Activated CD8-positive, alpha-beta memory T cell treated with anti-CD3 and anti-CD28 coated beads, Interleukin-2, amount 10 ng/mL, durations not matched to agents 7 days and 5 days (primary cell): ENCODE measurements around the gene PCSK2. TPM values are rescaled to one million over a fixed set of nuclear protein-coding genes. Genes with fewer than 3 reads are reported as not detected.

Source experiments
- ATAC-seq: fragments of 150-1000 bp; cut with Tn5 transposase; one replicate; pipeline ENCODE4 v1.10.0; 2021; ENCODE audit warnings: moderate library complexity
- CTCF ChIA-PET: fragments of 350-600 bp; sonication (Branson Sonifier 250); formaldehyde crosslinking; loops from one replicate; lab custom pipeline; 2021; ENCODE audit warnings: antibody characterized with exemption; lab: Charles Lee
- DNase-seq: peaks from one replicate; pipeline ENCODE4 v3.0.0-alpha.2; 2020
- H3K27ac Mint-ChIP-seq: one replicate; pipeline ENCODE4 v1.8.0; 2021; ENCODE audit warnings: mild to moderate bottlenecking, mixed read lengths
- H3K27me3 Mint-ChIP-seq: one replicate; pipeline ENCODE4 v1.8.0; 2021; ENCODE audit warnings: mixed read lengths
- H3K36me3 Mint-ChIP-seq: one replicate; pipeline ENCODE4 v1.8.0; 2021; ENCODE audit warnings: mild to moderate bottlenecking, mixed read lengths
- H3K4me1 Mint-ChIP-seq: one replicate; pipeline ENCODE4 v1.8.0; 2021; ENCODE audit warnings: mixed read lengths
- H3K4me3 Mint-ChIP-seq: one replicate; pipeline ENCODE4 v1.8.0; 2021; ENCODE audit warnings: mild to moderate bottlenecking, moderate library complexity, mixed read lengths
- H3K9me3 Mint-ChIP-seq: one replicate; pipeline ENCODE4 v1.8.0; 2022; ENCODE audit warnings: low read depth, mixed read lengths
- total RNA-seq, 2 experiments: library from RNA; stranded (reverse); gene quantifications; one replicate each; pipeline ENCODE4 v1.2.3, GENCODE V29; 2021

The PCSK2 gene
- total RNA-seq, 2 experiments from 2014 or later, result not detected

DNA sequence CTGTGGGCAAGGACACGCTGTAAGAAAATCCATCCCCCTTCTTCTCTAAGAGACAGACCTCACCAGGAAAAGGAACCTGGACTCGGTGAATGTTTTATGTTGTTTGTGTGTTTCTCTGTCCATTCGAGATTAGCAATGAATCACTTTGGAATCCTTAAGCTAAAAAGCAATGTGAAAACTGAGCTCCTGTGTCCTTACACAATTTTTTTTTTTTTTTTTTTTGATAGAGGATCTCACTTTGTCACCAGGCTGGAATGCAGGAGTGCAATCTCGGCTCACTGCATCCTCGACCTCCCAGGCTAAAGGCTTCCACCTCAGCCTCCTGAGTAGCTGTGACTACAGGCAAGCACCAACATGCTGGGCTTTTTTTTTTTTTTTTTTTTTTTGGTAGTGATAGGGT, 272.2 kb downstream of the PCSK2 start:
- ATAC-seq (no peak), DNase-seq (no peak)
- H3K9me3 Mint-ChIP-seq, result no peaks in the 10 kb centered on the region
- no peak overlapping the region for H3K27ac Mint-ChIP-seq
- no peaks in the 10 kb centered on the region for H3K36me3 Mint-ChIP-seq
- CTCF ChIA-PET, result interaction anchor here (0.6 to 1.2 kb wide), 2 partner anchors 9 to 441 kb away, joined by 3 read pairs; no protein-coding TSS in a partner anchor
- H3K4me1 Mint-ChIP-seq, result peaks cover 15% of the 10 kb centered on the region
- H3K27me3 Mint-ChIP-seq, result peaks cover 3% of the 10 kb centered on the region
- no peak overlapping the region for H3K4me3 Mint-ChIP-seq

DNA sequence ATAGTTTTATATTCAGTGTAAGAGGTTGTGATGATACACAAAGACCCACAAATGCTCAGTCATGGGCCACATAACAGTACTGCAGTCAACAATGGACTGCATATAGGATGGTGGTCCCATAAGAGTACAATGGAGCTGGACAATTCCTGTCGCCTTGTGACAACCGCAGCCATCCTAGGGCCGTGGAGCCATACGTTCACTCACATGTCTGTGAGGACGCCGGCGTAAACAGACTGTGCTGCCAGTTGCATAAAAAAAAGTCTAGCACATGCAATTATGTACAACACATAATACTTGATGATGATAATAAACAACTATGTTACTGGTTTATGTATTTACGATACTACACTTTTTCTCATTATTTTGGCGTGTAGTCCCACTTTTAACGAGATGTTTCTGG, 273.4 kb downstream of the PCSK2 start:
- no peaks in the 10 kb centered on the region for H3K9me3 Mint-ChIP-seq
- no peak overlapping the region for H3K27ac Mint-ChIP-seq
- ATAC-seq (no peak), DNase-seq (peak; percentile 22)
- H3K4me3 Mint-ChIP-seq, result no peak overlapping the region
- no peaks in the 10 kb centered on the region for H3K36me3 Mint-ChIP-seq
- peaks cover 3% of the 10 kb centered on the region for H3K27me3 Mint-ChIP-seq
- CTCF ChIA-PET, result interaction anchor here (1.4 kb wide), 1 partner anchor 36 kb away, joined by 3 read pairs; no protein-coding TSS in a partner anchor
- H3K4me1 Mint-ChIP-seq, result peaks cover 27% of the 10 kb centered on the region

GRCh38 chr20:17500826-17501225, 274.0 kb downstream of the PCSK2 start:
- Mint-ChIP-seq H3K4me1 (peaks cover 32% of the 10 kb centered on the region), H3K27ac (no peak overlapping the region), H3K27me3 (peaks cover 3% of the 10 kb centered on the region), H3K36me3 (no peaks in the 10 kb centered on the region), H3K4me3 (no peak overlapping the region), H3K9me3 (no peaks in the 10 kb centered on the region)
- ATAC-seq (no peak), DNase-seq (peak; percentile 36)
- CTCF ChIA-PET, result interaction anchor here (1.4 kb wide), 1 partner anchor 36 kb away, joined by 3 read pairs; no protein-coding TSS in a partner anchor

- Mint-ChIP-seq H3K9me3 (no peaks in the 10 kb centered on the region), H3K4me1 (peaks cover 40% of the 10 kb centered on the region), H3K27ac (no peak overlapping the region), H3K36me3 (no peaks in the 10 kb centered on the region), H3K27me3 (no peaks in the 10 kb centered on the region), H3K4me3 (no peak overlapping the region)
- no peak for ATAC-seq
- DNase-seq, result peak; percentile 15
- CTCF ChIA-PET, result no interaction called here
Observed at GRCh38 chr20:17501701-17502100, 274.9 kb downstream of the PCSK2 start.

GRCh38 chr20:17502105-17502504, 275.3 kb downstream of the PCSK2 start:
- ATAC-seq (no peak), DNase-seq (peak; percentile 28)
- H3K27me3 Mint-ChIP-seq, result no peaks in the 10 kb centered on the region
- CTCF ChIA-PET, result no interaction called here
- no peaks in the 10 kb centered on the region for H3K36me3 Mint-ChIP-seq
- H3K27ac Mint-ChIP-seq, result no peak overlapping the region
- no peak overlapping the region for H3K4me3 Mint-ChIP-seq
- peaks cover 44% of the 10 kb centered on the region for H3K4me1 Mint-ChIP-seq
- H3K9me3 Mint-ChIP-seq, result no peaks in the 10 kb centered on the region

GRCh38 chr20:17503301-17504065, 276.6 kb downstream of the PCSK2 start:
- Mint-ChIP-seq H3K4me3 (peak overlapping the region; percentile 28), H3K36me3 (peaks cover 5% of the 10 kb centered on the region), H3K9me3 (no peaks in the 10 kb centered on the region), H3K27me3 (peaks cover 2% of the 10 kb centered on the region), H3K27ac (peak overlapping the region; percentile 96), H3K4me1 (peaks cover 58% of the 10 kb centered on the region)
- DNase-seq (no peak), ATAC-seq (no peak)
- CTCF ChIA-PET, result interaction anchor here (0.9 to 3.5 kb wide), 21 partner anchors 10 to 496 kb away, joined by 3 to 37 read pairs (median 9); partner anchors contain the start of genes BFSP1, DSTN, MGME1 and RRBP1

DNA sequence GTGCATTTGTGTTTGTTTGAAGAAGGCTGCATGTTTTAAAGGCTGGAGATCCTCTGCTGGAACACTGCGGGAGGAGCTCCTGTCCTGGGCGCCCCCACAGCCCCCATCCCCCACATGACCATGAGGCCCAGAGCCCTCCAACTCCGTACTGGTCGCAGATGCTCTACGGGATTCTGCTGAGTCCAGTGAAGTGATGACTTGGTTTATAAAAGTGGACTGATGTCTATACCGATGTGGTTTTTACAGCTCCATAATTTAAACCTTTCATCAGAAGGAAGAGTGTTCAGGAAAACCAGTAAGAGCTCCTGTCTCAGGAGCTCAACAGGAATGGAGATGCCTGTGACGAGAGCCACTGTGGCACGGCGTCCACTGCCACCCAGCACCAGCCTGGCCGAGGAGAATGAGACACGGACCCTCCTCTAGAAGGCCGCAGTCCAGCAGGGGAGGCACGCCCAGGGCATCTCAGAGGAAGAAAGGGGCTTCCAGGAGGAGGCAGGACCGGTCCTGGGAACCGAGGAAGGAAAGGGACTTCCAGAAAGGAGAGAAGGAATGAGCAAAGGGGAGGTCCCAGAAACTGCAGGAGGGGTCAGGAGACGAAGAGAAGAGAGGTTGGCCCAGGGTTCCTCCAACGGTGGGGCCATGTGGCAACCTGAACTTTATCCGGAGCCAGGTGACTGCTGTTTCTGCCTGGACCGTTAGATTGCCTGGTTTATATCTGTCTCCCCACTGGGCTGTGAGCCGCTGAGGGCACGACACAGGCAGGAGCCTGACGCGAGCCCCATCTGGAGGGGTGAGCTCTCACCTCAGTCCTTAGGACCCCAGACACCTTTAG, 277.4 kb downstream of the PCSK2 start:
- H3K4me1 Mint-ChIP-seq, result peaks cover 58% of the 10 kb centered on the region
- DNase-seq (peak; percentile 55), ATAC-seq (peak; percentile 15)
- H3K27me3 Mint-ChIP-seq, result peaks cover 2% of the 10 kb centered on the region
- H3K36me3 Mint-ChIP-seq, result peaks cover 5% of the 10 kb centered on the region
- no peaks in the 10 kb centered on the region for H3K9me3 Mint-ChIP-seq
- CTCF ChIA-PET, result interaction anchor here (0.6 to 3.5 kb wide), 36 partner anchors 9 to 1851 kb away, joined by 3 to 37 read pairs (median 7); partner anchors contain the start of genes BFSP1, DSTN, MGME1 and RRBP1
- peak overlapping the region; percentile 96 for H3K27ac Mint-ChIP-seq
- H3K4me3 Mint-ChIP-seq, result peak overlapping the region; percentile 78

DNA sequence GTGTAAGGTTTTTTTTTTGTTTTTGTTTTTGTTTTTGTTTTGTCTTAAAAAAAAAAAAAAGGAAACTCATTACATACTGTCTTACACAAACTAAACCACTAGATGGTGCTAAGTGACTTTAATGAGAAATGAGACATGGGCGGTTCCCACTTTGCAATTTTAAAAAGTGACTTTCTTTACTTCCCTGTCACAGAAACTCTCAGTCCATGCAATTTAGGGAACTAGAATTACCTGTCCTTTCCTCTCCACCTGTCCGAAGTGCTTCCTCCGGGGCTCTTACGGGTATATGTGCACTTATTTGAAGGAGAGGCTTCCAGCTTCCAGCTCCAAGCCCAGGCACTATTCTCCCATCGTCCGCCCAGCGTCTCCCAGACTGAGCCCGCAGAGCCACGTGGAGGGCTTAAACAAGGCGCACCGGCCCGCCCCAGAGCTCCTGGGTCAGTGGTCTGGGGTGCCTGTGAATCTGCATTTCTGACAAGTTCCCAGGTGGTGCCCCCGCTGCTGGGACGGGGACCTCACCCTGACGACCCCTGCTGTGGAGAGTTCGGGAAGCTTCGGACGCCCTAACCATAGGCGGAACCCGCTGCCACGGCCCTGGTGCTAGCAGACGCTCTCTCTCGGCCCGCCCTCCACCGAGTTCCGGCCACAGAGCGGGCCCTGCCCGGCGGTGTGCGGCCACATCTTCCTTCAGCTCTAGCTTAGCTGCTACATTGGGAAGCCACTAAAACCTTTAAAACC, 278.2 kb downstream of the PCSK2 start:
- Mint-ChIP-seq H3K9me3 (no peaks in the 10 kb centered on the region), H3K4me1 (peaks cover 60% of the 10 kb centered on the region), H3K27ac (peak overlapping the region; percentile 96), H3K27me3 (peaks cover 2% of the 10 kb centered on the region), H3K36me3 (peaks cover 7% of the 10 kb centered on the region), H3K4me3 (peak overlapping the region; percentile 78)
- peak; percentile 75 for ATAC-seq
- CTCF ChIA-PET, result interaction anchor here (0.6 to 3.5 kb wide), 38 partner anchors 9 to 1850 kb away, joined by 3 to 37 read pairs (median 7); partner anchors contain the start of genes BFSP1, DSTN, MGME1 and RRBP1
- DNase-seq, result peak; percentile 89

GRCh38 chr20:17505636-17506517, 279.0 kb downstream of the PCSK2 start:
- peaks cover 67% of the 10 kb centered on the region for H3K4me1 Mint-ChIP-seq
- ATAC-seq (peak; percentile 59), DNase-seq (peak; percentile 85)
- peaks cover 7% of the 10 kb centered on the region for H3K36me3 Mint-ChIP-seq
- peak overlapping the region; percentile 78 for H3K4me3 Mint-ChIP-seq
- H3K27me3 Mint-ChIP-seq, result peaks cover 2% of the 10 kb centered on the region
- CTCF ChIA-PET, result interaction anchor here (0.8 to 3.5 kb wide), 34 partner anchors 8 to 783 kb away, joined by 3 to 37 read pairs (median 7); partner anchors contain the start of genes BFSP1, DSTN, MGME1 and RRBP1
- peak overlapping the region; percentile 96 for H3K27ac Mint-ChIP-seq
- no peaks in the 10 kb centered on the region for H3K9me3 Mint-ChIP-seq

DNA sequence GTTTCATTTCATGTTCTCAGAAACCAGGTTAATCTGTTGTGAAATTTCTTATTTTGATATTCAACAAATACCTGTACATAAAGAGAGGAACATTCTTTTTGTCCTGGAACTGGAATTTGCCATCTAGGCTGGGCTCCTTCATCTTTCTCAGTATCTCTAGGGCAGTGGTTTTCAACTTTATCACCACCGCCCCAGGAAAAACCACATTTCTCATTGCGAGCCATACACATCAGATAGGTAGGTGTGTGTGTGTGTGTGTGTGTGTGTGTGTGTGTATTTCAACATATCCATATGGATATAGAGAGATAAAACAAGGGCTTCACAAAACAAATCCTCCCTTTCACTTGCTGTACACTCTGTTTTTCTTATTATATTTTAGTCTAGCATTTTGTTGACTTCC, 280.2 kb downstream of the PCSK2 start:
- H3K9me3 Mint-ChIP-seq, result no peaks in the 10 kb centered on the region
- CTCF ChIA-PET, result interaction anchor here (1.2 to 3.5 kb wide), 3 partner anchors 25 to 334 kb away, joined by 3 to 37 read pairs (median 31); partner anchors contain the start of gene BFSP1
- DNase-seq (peak; percentile 55), ATAC-seq (no peak)
- peak overlapping the region; percentile 26 for H3K27ac Mint-ChIP-seq
- peaks cover 2% of the 10 kb centered on the region for H3K27me3 Mint-ChIP-seq
- H3K36me3 Mint-ChIP-seq, result peaks cover 9% of the 10 kb centered on the region
- H3K4me1 Mint-ChIP-seq, result peaks cover 78% of the 10 kb centered on the region
- peak overlapping the region; percentile 14 for H3K4me3 Mint-ChIP-seq

DNA sequence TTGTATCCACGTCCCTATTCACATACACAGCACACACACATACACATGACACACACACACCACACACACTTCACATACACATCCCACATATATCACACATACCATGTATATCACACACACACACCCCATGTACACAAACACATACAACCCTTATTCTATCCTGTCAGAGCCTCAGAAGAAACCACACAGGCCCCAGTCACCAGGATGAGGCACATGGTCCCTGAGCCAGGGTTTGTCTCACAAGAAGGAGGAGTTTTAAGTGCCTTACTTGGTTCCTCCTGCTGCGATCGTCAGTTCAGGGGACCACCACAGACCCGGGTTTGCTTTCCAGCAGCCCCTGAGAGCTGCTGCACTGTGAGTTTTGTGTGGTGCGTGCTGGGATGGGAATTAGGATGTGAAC, 280.7 kb downstream of the PCSK2 start:
- peaks cover 9% of the 10 kb centered on the region for H3K36me3 Mint-ChIP-seq
- peaks cover 2% of the 10 kb centered on the region for H3K27me3 Mint-ChIP-seq
- peak overlapping the region; percentile 26 for H3K27ac Mint-ChIP-seq
- H3K9me3 Mint-ChIP-seq, result no peaks in the 10 kb centered on the region
- peaks cover 76% of the 10 kb centered on the region for H3K4me1 Mint-ChIP-seq
- peak; percentile 49 for DNase-seq
- no peak for ATAC-seq
- CTCF ChIA-PET, result no interaction called here
- peak overlapping the region; percentile 14 for H3K4me3 Mint-ChIP-seq

GRCh38 chr20:17508756-17509155, 281.9 kb downstream of the PCSK2 start:
- Mint-ChIP-seq H3K4me3 (no peak overlapping the region), H3K36me3 (peaks cover 10% of the 10 kb centered on the region), H3K4me1 (peaks cover 68% of the 10 kb centered on the region), H3K27ac (no peak overlapping the region), H3K27me3 (peaks cover 2% of the 10 kb centered on the region), H3K9me3 (no peaks in the 10 kb centered on the region)
- no peak for DNase-seq
- ATAC-seq, result no peak
- CTCF ChIA-PET, result no interaction called here
